ENCODE results near the gene PKHD1.
"Not testable (repeated sequence)": the region's sequence is repeated elsewhere in the genome, so short reads cannot be mapped to it uniquely, and the experiment has no call there.

PKHD1 gene

GRCh38 chr6:51865176-51865575 lies 222.2 kb downstream of the PKHD1 start:
- TF ChIP-seq CTCF (IDR thresholded peaks at IDR 0.05; ENCODE audit: insufficient read depth, missing control alignments): no peak
- no peak for DNase-seq (ENCODE audit: insufficient read length, low spot score)
- FAIRE-seq: no peak

GRCh38 chr6:51857134-51857533 lies 230.3 kb downstream of the PKHD1 start:
- DNase-seq (ENCODE audit: insufficient read length, low spot score) (no peak), FAIRE-seq (no peak)
- TF ChIP-seq CTCF (IDR thresholded peaks at IDR 0.05; ENCODE audit: insufficient read depth, missing control alignments): no peak

GRCh38 chr6:51856508-51856907 lies 230.9 kb downstream of the PKHD1 start:
- DNase-seq (ENCODE audit: insufficient read length, low spot score) (no peak), FAIRE-seq (no peak)
- no peak for TF ChIP-seq CTCF (IDR thresholded peaks at IDR 0.05; ENCODE audit: insufficient read depth, missing control alignments)

GRCh38 chr6:51855310-51856082 lies 231.9 kb downstream of the PKHD1 start:
- DNase-seq (ENCODE audit: insufficient read length, low spot score) (peak; percentile 37), FAIRE-seq (peak; percentile 63)
- TF ChIP-seq CTCF (IDR thresholded peaks at IDR 0.05; ENCODE audit: insufficient read depth, missing control alignments): peak; percentile 76

GRCh38 chr6:51854876-51855275 lies 232.5 kb downstream of the PKHD1 start:
- DNase-seq (ENCODE audit: insufficient read length, low spot score) (no peak), FAIRE-seq (no peak)

GRCh38 chr6:51854347-51854746 lies 233.1 kb downstream of the PKHD1 start:
- no peak for FAIRE-seq
- no peak for DNase-seq (ENCODE audit: insufficient read length, low spot score)
- no peak for TF ChIP-seq CTCF (IDR thresholded peaks at IDR 0.05; ENCODE audit: insufficient read depth, missing control alignments)

More at GRCh38 chr6:51854876-51855275, 232.5 kb downstream of the PKHD1 start:
- no peak for TF ChIP-seq CTCF (IDR thresholded peaks at IDR 0.05; ENCODE audit: insufficient read depth, missing control alignments)

- not testable (repeated sequence) for FAIRE-seq; DNase-seq (ENCODE audit: insufficient read length, low spot score)
These were observed 234.3 kb downstream of the PKHD1 start for GRCh38 chr6:51853109-51853508.
